ENCODE measurements around the gene FANCI.
"Not testable (repeated sequence)": the region's sequence is repeated elsewhere in the genome, so short reads cannot be mapped to it uniquely, and the experiment has no call there.

FANCI gene

GRCh38 chr15:89243046-89243690, 611 bp upstream of the FANCI start:
- no peak for FAIRE-seq
- TF ChIP-seq CTCF (IDR thresholded peaks at IDR 0.05; ENCODE audit: insufficient read depth, missing control alignments), result no peak
- no peak for DNase-seq (ENCODE audit: insufficient read length, low spot score)

GRCh38 chr15:89244574-89244903, 760 bp downstream of the FANCI start:
- TF ChIP-seq CTCF (IDR thresholded peaks at IDR 0.05; ENCODE audit: insufficient read depth, missing control alignments), result no peak
- no peak for FAIRE-seq

DNA sequence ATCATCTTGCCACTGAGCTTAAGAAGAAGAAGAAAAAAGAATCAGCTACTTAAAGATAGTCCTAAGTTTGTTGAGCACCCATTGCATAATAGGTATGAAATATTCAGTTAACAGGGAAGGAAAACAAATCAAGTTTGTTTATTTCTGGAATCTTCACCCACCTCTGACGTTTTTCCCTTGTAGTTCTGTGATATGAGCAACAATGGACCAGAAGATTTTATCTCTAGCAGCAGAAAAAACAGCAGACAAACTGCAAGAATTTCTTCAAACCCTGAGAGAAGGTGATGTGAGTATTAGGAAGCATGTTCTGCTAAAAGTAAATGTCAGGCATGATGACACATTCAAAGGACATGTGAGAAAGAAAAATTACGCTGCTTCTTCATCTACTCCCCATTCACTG, 3.7 kb downstream of the FANCI start:
- TF ChIP-seq CTCF (IDR thresholded peaks at IDR 0.05; ENCODE audit: insufficient read depth, missing control alignments), result no peak
- no peak for FAIRE-seq
- DNase-seq (ENCODE audit: insufficient read length, low spot score), result no peak

More at GRCh38 chr15:89244574-89244903, 760 bp downstream of the FANCI start:
- DNase-seq (ENCODE audit: insufficient read length, low spot score), result no peak

DNA sequence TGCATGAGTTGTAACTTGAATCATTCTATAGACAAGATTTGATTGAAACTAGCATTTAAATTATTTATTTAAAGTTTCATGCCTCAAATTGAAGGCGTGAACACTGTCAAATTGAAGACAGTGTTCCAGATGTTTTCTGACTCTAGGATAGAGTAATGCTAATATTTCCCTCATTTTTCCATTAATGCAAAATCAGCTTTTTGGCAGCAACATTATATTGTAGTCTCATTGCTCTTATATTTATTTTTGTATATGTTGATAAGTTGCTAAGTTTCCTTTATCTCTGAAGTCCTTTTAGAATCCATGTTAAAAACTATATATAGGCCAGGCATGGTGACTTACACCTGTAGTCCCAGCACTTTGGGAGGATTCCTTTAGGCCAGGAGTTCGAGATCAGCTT, 4.8 kb downstream of the FANCI start:
- TF ChIP-seq CTCF (IDR thresholded peaks at IDR 0.05; ENCODE audit: insufficient read depth, missing control alignments), result no peak
- DNase-seq (ENCODE audit: insufficient read length, low spot score) (no peak), FAIRE-seq (no peak)

- not testable (repeated sequence) for DNase-seq (ENCODE audit: insufficient read length, low spot score)
These were observed 6.4 kb downstream of the FANCI start for GRCh38 chr15:89250142-89250541.

GRCh38 chr15:89277281-89277680, 33.5 kb downstream of the FANCI start:
- FAIRE-seq; DNase-seq (ENCODE audit: insufficient read length, low spot score): not testable (repeated sequence)

More at GRCh38 chr15:89250142-89250541, 6.4 kb downstream of the FANCI start:
- FAIRE-seq, result not testable (repeated sequence)

- TF ChIP-seq CTCF (IDR thresholded peaks at IDR 0.05; ENCODE audit: insufficient read depth, missing control alignments), result no peak
- DNase-seq (ENCODE audit: insufficient read length, low spot score) (no peak), FAIRE-seq (no peak)
These were observed 34.5 kb downstream of the FANCI start for GRCh38 chr15:89278307-89278706.

DNA sequence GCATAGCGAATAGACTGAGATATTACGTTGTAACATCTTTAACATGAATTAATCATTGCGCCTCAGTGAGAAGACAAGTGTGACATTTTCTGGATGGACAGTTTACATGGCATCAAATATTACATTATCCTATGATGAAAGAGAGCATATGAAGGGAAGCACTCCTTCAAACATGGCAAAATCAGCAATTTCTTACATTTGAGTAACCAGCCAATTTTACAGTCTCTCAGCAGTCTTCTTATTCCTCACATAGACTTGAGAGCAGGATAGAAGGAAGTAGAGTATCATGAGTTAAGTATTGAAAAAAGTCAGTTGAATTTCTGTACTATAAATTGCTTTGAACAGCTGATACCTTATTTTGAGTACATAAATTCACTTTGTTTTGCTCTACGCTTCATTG, 38.9 kb downstream of the FANCI start:
- TF ChIP-seq CTCF (IDR thresholded peaks at IDR 0.05; ENCODE audit: insufficient read depth, missing control alignments), result no peak
- FAIRE-seq (no peak), DNase-seq (ENCODE audit: insufficient read length, low spot score) (no peak)

Data from D721Med (cell line).